ENCODE results near the gene PTX4.

PTX4 gene

GRCh38 chr16:1514507-1514906 is 25.8 kb upstream of the PTX4 start:
- no peak overlapping the region for H2AFZ ChIP-seq (ENCODE audit: low read depth, low read length, severe bottlenecking)
- H4K20me1 ChIP-seq (ENCODE audit: low read depth, low read length), result no peaks in the 10 kb centered on the region
- no peaks in the 10 kb centered on the region for H3K36me3 ChIP-seq (ENCODE audit: low read length)
- no peak overlapping the region for H3K4me2 ChIP-seq (ENCODE audit: low read depth, low read length, poor library complexity, severe bottlenecking)
- TF ChIP-seq CTCF (IDR thresholded peaks at IDR 0.05; ENCODE audit: insufficient read depth, low read length, poor library complexity, severe bottlenecking), result no peak
- no peak for TF ChIP-seq EZH2phosphoT487 (conservative IDR thresholded peaks at IDR 0.05; ENCODE audit: low read length)
- H3K9ac ChIP-seq (ENCODE audit: low read length), result no peak overlapping the region
- no peaks in the 10 kb centered on the region for H3K9me3 ChIP-seq (ENCODE audit: insufficient read depth, low read length)
- no peaks in the 10 kb centered on the region for H3K79me2 ChIP-seq (ENCODE audit: insufficient read depth, low read length)
- H3K9me2 ChIP-seq (replicated peaks; ENCODE audit: insufficient read depth, low read length), result no peaks in the 10 kb centered on the region
- H3K4me3 ChIP-seq (ENCODE audit: insufficient read depth, low read length, poor library complexity, severe bottlenecking), result no peak overlapping the region
- H3F3A ChIP-seq (ENCODE audit: insufficient read depth), result no peaks in the 10 kb centered on the region
- H3K27me3 ChIP-seq (ENCODE audit: low read length), result no peaks in the 10 kb centered on the region
- no peak overlapping the region for H3K27ac ChIP-seq (ENCODE audit: low read depth, low read length)

- Histone ChIP-seq H3K9me2 (replicated peaks; ENCODE audit: insufficient read depth, low read length) (no peaks in the 10 kb centered on the region), H3K79me2 (ENCODE audit: insufficient read depth, low read length) (no peaks in the 10 kb centered on the region), H3K4me3 (ENCODE audit: insufficient read depth, low read length, poor library complexity, severe bottlenecking) (no peak overlapping the region), H3K27me3 (ENCODE audit: low read length) (no peaks in the 10 kb centered on the region), H4K20me1 (ENCODE audit: low read depth, low read length) (no peaks in the 10 kb centered on the region), H3K4me2 (ENCODE audit: low read depth, low read length, poor library complexity, severe bottlenecking) (no peak overlapping the region), H2AFZ (ENCODE audit: low read depth, low read length, severe bottlenecking) (no peak overlapping the region), H3K36me3 (ENCODE audit: low read length) (no peaks in the 10 kb centered on the region), H3F3A (ENCODE audit: insufficient read depth) (no peaks in the 10 kb centered on the region), H3K9me3 (ENCODE audit: insufficient read depth, low read length) (no peaks in the 10 kb centered on the region), H3K27ac (ENCODE audit: low read depth, low read length) (no peak overlapping the region), H3K9ac (ENCODE audit: low read length) (no peak overlapping the region)
- TF ChIP-seq CTCF (IDR thresholded peaks at IDR 0.05; ENCODE audit: insufficient read depth, low read length, poor library complexity, severe bottlenecking), result no peak
- TF ChIP-seq EZH2phosphoT487 (conservative IDR thresholded peaks at IDR 0.05; ENCODE audit: low read length), result no peak
Measured at GRCh38 chr16:1512774-1513173, 24.0 kb upstream of the PTX4 start.

GRCh38 chr16:1511662-1512569 is 23.2 kb upstream of the PTX4 start:
- no peak overlapping the region for H3K4me2 ChIP-seq (ENCODE audit: low read depth, low read length, poor library complexity, severe bottlenecking)
- H3K36me3 ChIP-seq (ENCODE audit: low read length), result no peaks in the 10 kb centered on the region

GRCh38 chr16:1510941-1511351 is 22.2 kb upstream of the PTX4 start:
- H3K4me3 ChIP-seq (ENCODE audit: insufficient read depth, low read length, poor library complexity, severe bottlenecking), result no peak overlapping the region
- H3K27me3 ChIP-seq (ENCODE audit: low read length), result no peaks in the 10 kb centered on the region
- no peaks in the 10 kb centered on the region for H3F3A ChIP-seq (ENCODE audit: insufficient read depth)
- TF ChIP-seq CTCF (IDR thresholded peaks at IDR 0.05; ENCODE audit: insufficient read depth, low read length, poor library complexity, severe bottlenecking) (no peak), EZH2phosphoT487 (conservative IDR thresholded peaks at IDR 0.05; ENCODE audit: low read length) (no peak)
- H2AFZ ChIP-seq (ENCODE audit: low read depth, low read length, severe bottlenecking), result no peak overlapping the region
- H3K9ac ChIP-seq (ENCODE audit: low read length), result no peak overlapping the region
- no peaks in the 10 kb centered on the region for H4K20me1 ChIP-seq (ENCODE audit: low read depth, low read length)
- no peaks in the 10 kb centered on the region for H3K79me2 ChIP-seq (ENCODE audit: insufficient read depth, low read length)
- no peaks in the 10 kb centered on the region for H3K9me2 ChIP-seq (replicated peaks; ENCODE audit: insufficient read depth, low read length)
- H3K9me3 ChIP-seq (ENCODE audit: insufficient read depth, low read length), result no peaks in the 10 kb centered on the region
- H3K4me2 ChIP-seq (ENCODE audit: low read depth, low read length, poor library complexity, severe bottlenecking), result no peak overlapping the region
- H3K36me3 ChIP-seq (ENCODE audit: low read length), result no peaks in the 10 kb centered on the region
- H3K27ac ChIP-seq (ENCODE audit: low read depth, low read length), result no peak overlapping the region

More at GRCh38 chr16:1511662-1512569, 23.2 kb upstream of the PTX4 start:
- Histone ChIP-seq H2AFZ (ENCODE audit: low read depth, low read length, severe bottlenecking) (no peak overlapping the region), H3K9ac (ENCODE audit: low read length) (no peak overlapping the region), H3K9me3 (ENCODE audit: insufficient read depth, low read length) (no peaks in the 10 kb centered on the region), H4K20me1 (ENCODE audit: low read depth, low read length) (no peaks in the 10 kb centered on the region), H3K4me3 (ENCODE audit: insufficient read depth, low read length, poor library complexity, severe bottlenecking) (no peak overlapping the region), H3K27ac (ENCODE audit: low read depth, low read length) (no peak overlapping the region), H3F3A (ENCODE audit: insufficient read depth) (no peaks in the 10 kb centered on the region), H3K27me3 (ENCODE audit: low read length) (no peaks in the 10 kb centered on the region), H3K9me2 (replicated peaks; ENCODE audit: insufficient read depth, low read length) (no peaks in the 10 kb centered on the region), H3K79me2 (ENCODE audit: insufficient read depth, low read length) (no peaks in the 10 kb centered on the region)
- no peak for TF ChIP-seq EZH2phosphoT487 (conservative IDR thresholded peaks at IDR 0.05; ENCODE audit: low read length)

All from SU-DHL-6 (cell line).